Measurements from ENCODE around the gene USF1.
"Not testable (repeated sequence)": the region's sequence is repeated elsewhere in the genome, so short reads cannot be mapped to it uniquely, and the experiment has no call there.

USF1 gene

GRCh38 chr1:161047436-161048420 is 2.0 kb upstream of the USF1 start:
- DNase-seq, result no peak

GRCh38 chr1:161046605-161047228 is 940 bp upstream of the USF1 start:
- DNase-seq, result no peak

GRCh38 chr1:161044908-161045735 is 655 bp downstream of the USF1 start:
- peak; percentile 78 for DNase-seq

- DNase-seq, result peak; percentile 34
Observed at GRCh38 chr1:161044535-161044907, 1.3 kb downstream of the USF1 start.

- DNase-seq, result no peak
Observed at GRCh38 chr1:161039546-161039945, 6.2 kb downstream of the USF1 start.

- DNase-seq, result no peak
Observed at GRCh38 chr1:161039154-161039545, 6.6 kb downstream of the USF1 start.

- DNase-seq, result peak; percentile 89
Observed at GRCh38 chr1:161038523-161039153, 7.1 kb downstream of the USF1 start, which contains the start of gene TSTD1. TSS of gene TSTD1 (minus strand) at chr1:161038964. CDS start at chr1:161038889, 75 bp downstream.

- no peak for DNase-seq
Observed at GRCh38 chr1:161037661-161038522, 7.9 kb downstream of the USF1 start.

GRCh38 chr1:161033751-161034150 is 12.0 kb downstream of the USF1 start:
- no peak for DNase-seq

- DNase-seq, result no peak
Observed at GRCh38 chr1:161032409-161032808, 13.4 kb downstream of the USF1 start.

GRCh38 chr1:161031874-161032273 is 13.9 kb downstream of the USF1 start:
- no peak for DNase-seq

GRCh38 chr1:161029466-161029865 is 16.3 kb downstream of the USF1 start:
- DNase-seq, result not testable (repeated sequence)

GRCh38 chr1:161026954-161027353 is 18.8 kb downstream of the USF1 start:
- DNase-seq, result peak; percentile 38

- not testable (repeated sequence) for DNase-seq
Observed at GRCh38 chr1:161022432-161022831, 23.3 kb downstream of the USF1 start.

- DNase-seq, result peak; percentile 50
Observed at GRCh38 chr1:161021970-161022353, 23.8 kb downstream of the USF1 start.

GRCh38 chr1:161021165-161021969 is 24.4 kb downstream of the USF1 start:
- DNase-seq, result peak; percentile 85

GRCh38 chr1:161020509-161021164 is 25.1 kb downstream of the USF1 start, which contains the start of gene F11R:
TSS of gene F11R (minus strand) at chr1:161021152. CDS start at chr1:161021073, 79 bp downstream.
- DNase-seq, result peak; percentile 22

GRCh38 chr1:161019751-161020495 is 25.9 kb downstream of the USF1 start:
- DNase-seq, result no peak

- not testable (repeated sequence) for DNase-seq
Observed at GRCh38 chr1:161019111-161019660, 26.6 kb downstream of the USF1 start.
